Measurements from ENCODE around the gene DRD1.
A peak's percentile ranks its signal among the peaks of the same experiment; 100 is the strongest.
"Not testable (repeated sequence)": the region's sequence is repeated elsewhere in the genome, so short reads cannot be mapped to it uniquely, and the experiment has no call there.

The DRD1 gene

DNA sequence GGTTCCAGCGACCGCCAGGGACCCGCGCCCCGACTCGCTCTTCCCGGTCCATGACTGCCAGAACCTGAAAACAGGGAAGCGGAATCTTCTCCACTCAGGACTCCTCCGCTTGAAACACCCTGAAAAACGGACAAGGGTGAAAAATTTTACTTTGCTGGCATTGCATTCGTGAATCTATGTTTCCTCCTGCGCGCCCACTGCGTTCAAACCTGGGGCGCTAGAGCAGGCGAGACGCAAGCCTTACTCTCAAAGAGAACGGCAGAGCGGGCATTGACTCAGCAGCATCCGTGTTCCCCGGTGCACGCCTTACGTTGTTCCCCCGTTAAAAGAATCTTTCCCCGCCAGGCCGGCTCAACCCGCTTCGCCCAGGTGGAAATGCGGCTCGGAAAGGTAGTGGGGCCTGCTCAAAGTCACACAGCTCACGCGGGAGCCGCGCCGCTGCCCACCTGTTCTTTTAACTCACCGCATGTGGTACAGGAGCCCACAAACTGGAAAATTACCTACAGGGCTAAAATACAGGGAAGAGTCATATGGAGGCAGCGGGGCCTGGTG lies 999 bp upstream of the DRD1 start:
- POLR2A ChIA-PET (ENCODE audit: low non-redundant PET): no interaction called here
- TF ChIP-seq, protein P1, sequence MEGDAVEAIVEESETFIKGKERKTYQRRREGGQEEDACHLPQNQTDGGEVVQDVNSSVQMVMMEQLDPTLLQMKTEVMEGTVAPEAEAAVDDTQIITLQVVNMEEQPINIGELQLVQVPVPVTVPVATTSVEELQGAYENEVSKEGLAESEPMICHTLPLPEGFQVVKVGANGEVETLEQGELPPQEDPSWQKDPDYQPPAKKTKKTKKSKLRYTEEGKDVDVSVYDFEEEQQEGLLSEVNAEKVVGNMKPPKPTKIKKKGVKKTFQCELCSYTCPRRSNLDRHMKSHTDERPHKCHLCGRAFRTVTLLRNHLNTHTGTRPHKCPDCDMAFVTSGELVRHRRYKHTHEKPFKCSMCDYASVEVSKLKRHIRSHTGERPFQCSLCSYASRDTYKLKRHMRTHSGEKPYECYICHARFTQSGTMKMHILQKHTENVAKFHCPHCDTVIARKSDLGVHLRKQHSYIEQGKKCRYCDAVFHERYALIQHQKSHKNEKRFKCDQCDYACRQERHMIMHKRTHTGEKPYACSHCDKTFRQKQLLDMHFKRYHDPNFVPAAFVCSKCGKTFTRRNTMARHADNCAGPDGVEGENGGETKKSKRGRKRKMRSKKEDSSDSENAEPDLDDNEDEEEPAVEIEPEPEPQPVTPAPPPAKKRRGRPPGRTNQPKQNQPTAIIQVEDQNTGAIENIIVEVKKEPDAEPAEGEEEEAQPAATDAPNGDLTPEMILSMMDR (conservative IDR thresholded peaks at IDR 0.05; ENCODE audit: low read depth): peak; percentile 51
- CTCF ChIA-PET: interaction anchor here (0.6 to 2.1 kb wide), 4 partner anchors 19 to 520 kb away, joined by 3 to 15 read pairs (median 7); no protein-coding TSS in a partner anchor
- DNase-seq (ENCODE audit: low spot score): no peak
- no peak overlapping the region for H3K27ac ChIP-seq

GRCh38 chr5:175443514-175444059 lies 395 bp downstream of the DRD1 start:
- TF ChIP-seq, protein P1 (conservative IDR thresholded peaks at IDR 0.05; ENCODE audit: low read depth): no peak
- CTCF ChIA-PET: interaction anchor here (0.6 to 2.1 kb wide), 6 partner anchors 21 to 494 kb away, joined by 3 to 15 read pairs (median 4); no protein-coding TSS in a partner anchor

GRCh38 chr5:175438234-175438857 lies 5.6 kb downstream of the DRD1 start:
- POLR2A ChIA-PET (ENCODE audit: low non-redundant PET): no interaction called here
- no peak overlapping the region for H3K27ac ChIP-seq
- DNase-seq (ENCODE audit: low spot score): no peak
- TF ChIP-seq, protein P1 (conservative IDR thresholded peaks at IDR 0.05; ENCODE audit: low read depth): no peak
- CTCF ChIA-PET: interaction anchor here (0.6 kb wide), 1 partner anchor 9 kb away, joined by 5 read pairs; no protein-coding TSS in a partner anchor

More at GRCh38 chr5:175443514-175444059, 395 bp downstream of the DRD1 start:
- no peak overlapping the region for H3K27ac ChIP-seq
- POLR2A ChIA-PET (ENCODE audit: low non-redundant PET): no interaction called here
- DNase-seq (ENCODE audit: low spot score): no peak

DNA sequence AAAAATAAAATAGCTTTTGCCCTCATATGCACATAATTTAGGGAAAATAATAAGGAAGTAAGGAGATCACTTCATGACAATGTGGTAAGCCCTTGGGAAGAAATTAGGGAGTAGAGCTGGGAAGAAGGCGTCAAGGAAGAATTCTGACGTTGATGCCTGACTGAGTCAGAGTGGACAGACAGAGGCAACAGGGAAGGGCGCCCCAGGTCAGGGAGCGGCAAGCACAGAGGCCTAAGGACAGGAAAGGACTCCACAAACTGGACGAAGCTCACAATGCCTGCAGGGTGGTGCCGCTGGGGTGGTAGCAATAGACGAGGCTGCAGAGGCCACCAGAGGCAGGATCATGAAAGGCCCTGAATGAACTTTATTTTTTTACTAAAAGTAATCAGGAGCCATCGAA lies 7.6 kb downstream of the DRD1 start:
- ChIA-PET CTCF (interaction anchor here (0.6 kb wide), 1 partner anchor 853 kb away, joined by 3 read pairs; no protein-coding TSS in a partner anchor), POLR2A (ENCODE audit: low non-redundant PET) (no interaction called here)
- H3K27ac ChIP-seq: no peak overlapping the region
- TF ChIP-seq, protein P1 (conservative IDR thresholded peaks at IDR 0.05; ENCODE audit: low read depth): no peak
- DNase-seq (ENCODE audit: low spot score): no peak

GRCh38 chr5:175434800-175435199 lies 9.2 kb downstream of the DRD1 start:
- H3K27ac ChIP-seq: no peak overlapping the region
- DNase-seq (ENCODE audit: low spot score): no peak
- TF ChIP-seq, protein P1 (conservative IDR thresholded peaks at IDR 0.05; ENCODE audit: low read depth): no peak
- CTCF ChIA-PET: no interaction called here
- POLR2A ChIA-PET (ENCODE audit: low non-redundant PET): no interaction called here

DNA sequence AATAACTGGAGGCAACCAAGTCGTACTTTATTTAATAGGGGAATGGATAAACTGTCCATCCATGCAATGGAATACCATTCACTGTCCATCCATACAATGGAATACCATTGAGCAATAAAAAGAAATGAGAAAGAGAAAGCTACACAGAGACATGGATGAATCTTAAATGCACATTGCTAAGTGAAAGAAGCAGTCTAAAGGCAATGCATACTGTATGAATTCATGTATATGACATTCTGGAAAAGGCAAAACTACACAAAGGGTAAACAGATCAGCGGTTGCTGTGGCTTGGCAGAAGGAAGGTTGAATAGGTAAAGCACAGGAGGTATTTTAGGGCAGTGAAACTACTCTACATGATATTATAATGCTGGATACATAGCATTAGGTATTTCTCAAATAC lies 16.2 kb downstream of the DRD1 start:
- TF ChIP-seq, protein P1 (conservative IDR thresholded peaks at IDR 0.05; ENCODE audit: low read depth): no peak
- H3K27ac ChIP-seq: no peak overlapping the region
- ChIA-PET CTCF (interaction anchor here (0.5 kb wide), 1 partner anchor 609 kb away, joined by 5 read pairs; no protein-coding TSS in a partner anchor), POLR2A (ENCODE audit: low non-redundant PET) (no interaction called here)
- DNase-seq (ENCODE audit: low spot score): no peak

DNA sequence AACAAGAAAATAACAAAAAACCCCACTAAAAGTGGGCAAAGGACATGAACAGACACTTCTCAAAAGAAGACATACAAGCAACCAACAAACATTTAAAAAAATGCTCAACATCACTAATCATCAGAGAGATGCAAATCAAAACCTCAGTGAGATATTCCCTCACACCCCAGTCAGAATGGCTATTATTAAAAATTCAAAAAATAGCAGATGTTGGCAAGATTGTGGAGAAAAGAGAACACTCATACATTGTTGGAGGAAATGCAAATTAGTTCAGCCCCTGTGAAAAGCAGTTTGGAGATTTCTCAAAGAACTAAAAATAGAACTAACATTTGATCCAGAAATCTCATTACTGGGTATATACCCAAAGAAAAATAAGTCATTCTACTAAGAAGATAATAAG lies 19.4 kb downstream of the DRD1 start:
- H3K27ac ChIP-seq; DNase-seq (ENCODE audit: low spot score); CTCF ChIA-PET; POLR2A ChIA-PET (ENCODE audit: low non-redundant PET): not testable (repeated sequence)

Measured in RWPE1 (cell line).